WERI-Rb-1 (cell line): ENCODE data around the gene MAP3K4.

Experiments
- DNase-seq: peaks from one replicate; pipeline ENCODE4 v3.0.0-alpha.2; 2020
- H3K27ac ChIP-seq: fragments of 250-450 bp; sonication (Bioruptor Pico); 2 replicates; pipeline ENCODE4 v1.5.1; 2020; ENCODE audit warnings: mild to moderate bottlenecking, moderate library complexity
- H3K27me3 ChIP-seq: fragments of 250-450 bp; sonication (Bioruptor Pico); 2 replicates; pipeline ENCODE4 v1.5.1; 2021; ENCODE audit warnings: mild to moderate bottlenecking, low read depth, moderate library complexity; ENCODE audit not compliant: insufficient read depth, severe bottlenecking
- H3K36me3 ChIP-seq: fragments of 250-450 bp; sonication (Bioruptor Pico); 2 replicates; pipeline ENCODE4 v1.5.1; 2020; ENCODE audit warnings: mild to moderate bottlenecking, moderate library complexity
- H3K4me3 ChIP-seq: 2 replicates; pipeline ENCODE4 v1.5.1; 2011; ENCODE audit warnings: low read depth, mild to moderate bottlenecking, control low read depth, low read length
- H3K9me3 ChIP-seq: fragments of 250-450 bp; sonication (Bioruptor Pico); 2 replicates; pipeline ENCODE4 v1.5.1; 2021; ENCODE audit warnings: mild to moderate bottlenecking, moderate library complexity; ENCODE audit not compliant: severe bottlenecking
- CTCF ChIP-seq: IDR thresholded peaks from 2 replicates; pipeline ENCODE4 v1.5.1; 2011; ENCODE audit warnings: low read depth, mild to moderate bottlenecking, control low read depth, inconsistent platforms, low read length

MAP3K4 gene

GRCh38 chr6:161130541-161130940 lies 139.0 kb downstream of the MAP3K4 start:
- no peak for TF ChIP-seq CTCF
- Histone ChIP-seq H3K36me3 (peaks cover 22% of the 10 kb centered on the region), H3K4me3 (no peak overlapping the region), H3K27ac (no peak overlapping the region), H3K9me3 (peaks cover 2% of the 10 kb centered on the region), H3K27me3 (no peaks in the 10 kb centered on the region)
- no peak for DNase-seq

- TF ChIP-seq CTCF: no peak
- peaks cover 2% of the 10 kb centered on the region for H3K9me3 ChIP-seq
- H3K4me3 ChIP-seq: no peak overlapping the region
- H3K36me3 ChIP-seq: peaks cover 22% of the 10 kb centered on the region
- no peak overlapping the region for H3K27ac ChIP-seq
- no peaks in the 10 kb centered on the region for H3K27me3 ChIP-seq
- DNase-seq: no peak
Observed at GRCh38 chr6:161130967-161131766, 139.6 kb downstream of the MAP3K4 start.

GRCh38 chr6:161132384-161132783 lies 140.8 kb downstream of the MAP3K4 start:
- no peak for DNase-seq
- no peak for TF ChIP-seq CTCF
- H3K4me3 ChIP-seq: no peak overlapping the region
- no peaks in the 10 kb centered on the region for H3K27me3 ChIP-seq
- no peaks in the 10 kb centered on the region for H3K9me3 ChIP-seq
- no peak overlapping the region for H3K27ac ChIP-seq
- peaks cover 18% of the 10 kb centered on the region for H3K36me3 ChIP-seq

- Histone ChIP-seq H3K36me3 (peaks cover 8% of the 10 kb centered on the region), H3K27ac (no peak overlapping the region)
Observed at GRCh38 chr6:161133963-161134362, 142.4 kb downstream of the MAP3K4 start.

GRCh38 chr6:161134550-161135298 lies 143.2 kb downstream of the MAP3K4 start:
- Histone ChIP-seq H3K27ac (no peak overlapping the region), H3K27me3 (no peaks in the 10 kb centered on the region), H3K9me3 (no peaks in the 10 kb centered on the region), H3K4me3 (no peak overlapping the region), H3K36me3 (peaks cover 8% of the 10 kb centered on the region)
- no peak for TF ChIP-seq CTCF
- DNase-seq: no peak

More at GRCh38 chr6:161133963-161134362, 142.4 kb downstream of the MAP3K4 start:
- no peak for DNase-seq
- Histone ChIP-seq H3K9me3 (no peaks in the 10 kb centered on the region), H3K27me3 (no peaks in the 10 kb centered on the region), H3K4me3 (no peak overlapping the region)
- no peak for TF ChIP-seq CTCF
